Endothelial cell of umbilical vein (primary cell): ENCODE measurements around the gene BMPER. TPM values are rescaled to one million over a fixed set of nuclear protein-coding genes. Genes with fewer than 3 reads are reported as not detected.

Experiments used
- BruUV-seq: library from RNA; stranded (reverse); fragments of 400-500 nt; replicated peaks from 2 replicates; lab custom pipeline; 2021; lab: Mats Ljungman, UMichigan
- CTCF ChIA-PET: fragments of 300-600, 350-600 bp; sonication (Branson Sonifier 250); formaldehyde crosslinking; loops from one replicate; lab custom pipeline; 2021; ENCODE audit warnings: antibody characterized with exemption, inconsistent platforms; lab: Charles Lee
- POLR2A ChIA-PET: fragments of 300-600, 350-600 bp; sonication (Branson Sonifier 250); formaldehyde crosslinking; loops from one replicate; lab custom pipeline; 2021; ENCODE audit warnings: antibody characterized with exemption, inconsistent platforms; lab: Charles Lee
- DNase-seq: peaks from one replicate; pipeline ENCODE4 v3.0.0-alpha.2; 2011; ENCODE audit warnings: low read depth, low spot score
- FAIRE-seq: peaks from 2 replicates; lab custom pipeline; 2011; peaks lifted over from hg19 to GRCh38; lab: Jason Lieb, UNC
- H2AFZ ChIP-seq: 2 replicates; pipeline ENCODE4 v1.6.0; 2012; ENCODE audit warnings: low read depth, low read length, control low read depth, inconsistent platforms
- H3K27ac ChIP-seq: 2 replicates; pipeline ENCODE4 v1.5.1; 2011; ENCODE audit warnings: low read depth, mild to moderate bottlenecking, control low read depth, low read length, moderate library complexity; ENCODE audit not compliant: insufficient read depth
- H3K27me3 ChIP-seq, 2 experiments: 2 replicates each; pipeline versions ENCODE4 v1.6.0 to v1.6.1; 2011; ENCODE audit warnings: low read length in 2 of 2, mixed read lengths in 1 of 2; ENCODE audit not compliant: control insufficient read depth in 2 of 2, insufficient read depth in 2 of 2
- H3K36me3 ChIP-seq, 2 experiments: 2 replicates in 1 of 2; 3 replicates in 1 of 2; pipeline ENCODE4 v1.5.1; 2011; ENCODE audit warnings: low read length in 2 of 2, mild to moderate bottlenecking in 1 of 2, moderate library complexity in 1 of 2; ENCODE audit not compliant: control insufficient read depth in 2 of 2, insufficient read depth in 2 of 2; ENCODE audit errors: extremely low read depth in 1 of 2
- H3K4me1 ChIP-seq: 3 replicates; pipeline ENCODE4 v1.5.1; 2011; ENCODE audit warnings: mild to moderate bottlenecking, low read length; ENCODE audit not compliant: control insufficient read depth, insufficient read depth; ENCODE audit errors: extremely low read depth
- H3K4me2 ChIP-seq: 2 replicates; pipeline ENCODE4 v1.6.1; 2011; ENCODE audit warnings: low read length, control low read depth, mixed read lengths; ENCODE audit not compliant: insufficient read depth
- H3K4me3 ChIP-seq, 3 experiments: fragments of 200-600 bp in 1 of 3; sonication (generic), shearing (Covaris generic) in 1 of 3; replicated peaks in 1 of 3; 2 replicates each; pipeline ENCODE4 v1.5.1; 2011 to 2016; ENCODE audit warnings: control low read depth in 3 of 3, low read length in 3 of 3, mild to moderate bottlenecking in 2 of 3, inconsistent platforms in 1 of 3, low read depth in 1 of 3, moderate library complexity in 1 of 3; ENCODE audit not compliant: insufficient read depth in 1 of 3
- H3K79me2 ChIP-seq: 2 replicates; pipeline ENCODE4 v1.6.0; 2012; ENCODE audit warnings: low read length, inconsistent platforms; ENCODE audit not compliant: control insufficient read depth, insufficient read depth
- H3K9ac ChIP-seq: replicated peaks from 2 replicates; pipeline ENCODE3; 2011; ENCODE audit warnings: low read length, control low read depth; ENCODE audit not compliant: insufficient read depth; ENCODE audit errors: extremely low read depth
- H3K9me1 ChIP-seq: replicated peaks from 3 replicates; pipeline ENCODE4 v1.6.0; 2011; ENCODE audit warnings: mild to moderate bottlenecking, low read length; ENCODE audit not compliant: control insufficient read depth, insufficient read depth; ENCODE audit errors: extremely low read depth
- H3K9me3 ChIP-seq: replicated peaks from 2 replicates; pipeline ENCODE4 v1.5.1; 2012; ENCODE audit warnings: low read length, inconsistent platforms; ENCODE audit not compliant: control insufficient read depth, insufficient read depth
- H4K20me1 ChIP-seq: replicated peaks from 2 replicates; pipeline ENCODE3; 2011; ENCODE audit warnings: mild to moderate bottlenecking, low read length; ENCODE audit not compliant: control insufficient read depth, insufficient read depth; ENCODE audit errors: extremely low read depth
- EZH2 ChIP-seq: IDR thresholded peaks from 2 replicates; pipeline ENCODE4 v1.6.1; 2012; ENCODE audit warnings: borderline replicate concordance, low read depth, mild to moderate bottlenecking, moderate library complexity, low read length, inconsistent platforms; ENCODE audit not compliant: severe bottlenecking
- FOS ChIP-seq: IDR thresholded peaks from 2 replicates; pipeline ENCODE4 v1.6.1; 2011; ENCODE audit warnings: mild to moderate bottlenecking, low read length, moderate library complexity, borderline replicate concordance; ENCODE audit not compliant: insufficient read depth
- GATA2 ChIP-seq: IDR thresholded peaks from 2 replicates; pipeline ENCODE4 v1.7.0; 2011; ENCODE audit warnings: low read depth, mild to moderate bottlenecking, moderate library complexity, mixed read lengths, low read length; ENCODE audit not compliant: insufficient read length, insufficient read depth
- JUN ChIP-seq: IDR thresholded peaks from 2 replicates; pipeline ENCODE4 v1.6.1; 2011; ENCODE audit warnings: borderline replicate concordance, low read depth; ENCODE audit not compliant: insufficient read length, insufficient read depth
- MYC ChIP-seq: IDR thresholded peaks from one replicate; pipeline ENCODE4 v1.6.1; 2011; ENCODE audit warnings: mild to moderate bottlenecking, low read depth, low read length
- POLR2A ChIP-seq: IDR thresholded peaks from 2 replicates; pipeline ENCODE4 v1.6.1; 2012; ENCODE audit warnings: low read depth, mild to moderate bottlenecking, control low read depth, low read length
- POLR2AphosphoS5 ChIP-seq: IDR thresholded peaks from 2 replicates; pipeline ENCODE4 v1.6.1; 2012; ENCODE audit warnings: low read depth, mild to moderate bottlenecking, control low read depth, low read length, moderate library complexity; ENCODE audit not compliant: insufficient read depth
- dilution Hi-C: fragments of 300-500 bp; cut with MboI; formaldehyde crosslinking; loops from one replicate; pipeline ENCODE4 v1.15.0; 2019; ENCODE audit warnings: low sequenced_read_pairs; ENCODE audit not compliant: extremely low pct_ligation_motif_present
- intact Hi-C: fragments of 100-400 bp; cut with micrococcal nuclease; formaldehyde crosslinking; loops from one replicate; pipeline ENCODE4 v1.10.0; 2022
- polyA plus RNA-seq, 4 experiments: library from polyadenylated mRNA; depleted of rRNA in 3 of 4; stranded (reverse) in 3 of 4; unstranded in 1 of 4; fragments of >200 nt; gene quantifications; 2 replicates each; pipeline versions ENCODE4 v1.2.1 to v1.2.3, GENCODE V29; 2011 to 2012; ENCODE audit warnings: missing spikeins in 1 of 4
- total RNA-seq: library from RNA; stranded (reverse); gene quantifications from 2 replicates; pipeline ENCODE4 v1.2.3, GENCODE V29; 2021
- TF ChIP-seq, protein P1 (sequence below), 2 donors: IDR thresholded peaks; 1 replicate in 1 of 2; 2 replicates in 1 of 2; pipeline ENCODE4 v1.5.1; 2011; ENCODE audit warnings: low read length in 2 of 2, mild to moderate bottlenecking in 2 of 2, moderate library complexity in 2 of 2, control low read depth in 1 of 2, inconsistent platforms in 1 of 2, low read depth in 1 of 2; ENCODE audit not compliant: insufficient read depth in 1 of 2; ENCODE audit errors: extremely low read depth in 1 of 2
- TF ChIP-seq, protein P2 (sequence below): IDR thresholded peaks from 2 replicates; pipeline ENCODE4 v1.6.1; 2011; ENCODE audit not compliant: insufficient read depth, insufficient read length

Gene BMPER
- total and polyA plus RNA-seq, 2 donors (not counting 3 experiments of a cell fraction or from before 2014, with no cell fraction given), result 0.10 to 0.13 TPM

DNA sequence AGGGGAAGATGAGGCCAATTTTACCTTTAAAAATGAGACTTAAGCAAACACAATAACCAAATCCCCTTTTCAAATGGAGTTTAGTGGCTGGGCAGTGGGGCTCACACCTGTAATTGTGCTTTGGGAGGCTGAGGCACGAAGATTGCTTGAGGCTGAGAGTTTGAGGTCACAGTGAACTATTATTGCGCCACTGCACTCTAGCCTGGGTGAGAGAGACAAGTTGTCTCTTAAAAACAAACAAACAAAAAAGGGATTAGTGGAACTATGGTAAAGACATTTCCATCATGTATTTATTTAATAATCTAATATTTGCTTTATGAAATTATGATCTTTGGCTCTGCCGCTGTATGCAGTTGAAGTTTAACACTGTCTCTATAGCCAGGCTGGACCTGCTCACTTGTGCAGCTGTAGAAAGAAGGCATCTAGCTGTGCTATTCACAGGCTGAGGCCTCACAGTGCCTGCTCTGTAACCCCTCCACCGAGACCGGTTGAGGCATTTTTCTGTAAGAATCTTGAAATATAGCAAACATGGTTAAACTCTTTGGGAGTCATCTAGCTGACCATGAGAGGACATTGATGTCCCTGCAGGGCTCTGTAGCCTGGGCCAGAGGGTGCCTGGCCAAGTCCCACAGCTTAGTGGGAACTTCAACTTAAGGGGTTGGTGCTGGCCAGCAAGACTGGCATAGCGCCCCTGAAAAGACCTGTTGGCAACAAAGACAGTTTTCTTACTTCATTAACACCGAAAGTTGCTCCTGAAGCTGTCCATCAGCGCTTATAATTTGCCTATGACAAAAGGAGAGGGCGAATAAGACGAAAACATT, 131.8 kb downstream of the BMPER start:
- FAIRE-seq (no peak), DNase-seq (no peak)
- POLR2A ChIA-PET, result no interaction called here
- no TSS peak for BruUV-seq
- H2AFZ ChIP-seq, result no peak overlapping the region
- no peaks in the 10 kb centered on the region for H3K36me3 ChIP-seq
- H3K4me2 ChIP-seq, result no peak overlapping the region
- H3K4me3 ChIP-seq, result no peak overlapping the region
- H3K9me1 ChIP-seq, result no peaks in the 10 kb centered on the region
- H3K9me3 ChIP-seq, result no peaks in the 10 kb centered on the region
- H3K9ac ChIP-seq, result no peak overlapping the region
- no peaks in the 10 kb centered on the region for H4K20me1 ChIP-seq
- no peak overlapping the region for H3K27ac ChIP-seq
- no peaks in the 10 kb centered on the region for H3K27me3 ChIP-seq
- TF ChIP-seq POLR2A, result no peak
- no peak for TF ChIP-seq JUN
- TF ChIP-seq, protein P1, sequence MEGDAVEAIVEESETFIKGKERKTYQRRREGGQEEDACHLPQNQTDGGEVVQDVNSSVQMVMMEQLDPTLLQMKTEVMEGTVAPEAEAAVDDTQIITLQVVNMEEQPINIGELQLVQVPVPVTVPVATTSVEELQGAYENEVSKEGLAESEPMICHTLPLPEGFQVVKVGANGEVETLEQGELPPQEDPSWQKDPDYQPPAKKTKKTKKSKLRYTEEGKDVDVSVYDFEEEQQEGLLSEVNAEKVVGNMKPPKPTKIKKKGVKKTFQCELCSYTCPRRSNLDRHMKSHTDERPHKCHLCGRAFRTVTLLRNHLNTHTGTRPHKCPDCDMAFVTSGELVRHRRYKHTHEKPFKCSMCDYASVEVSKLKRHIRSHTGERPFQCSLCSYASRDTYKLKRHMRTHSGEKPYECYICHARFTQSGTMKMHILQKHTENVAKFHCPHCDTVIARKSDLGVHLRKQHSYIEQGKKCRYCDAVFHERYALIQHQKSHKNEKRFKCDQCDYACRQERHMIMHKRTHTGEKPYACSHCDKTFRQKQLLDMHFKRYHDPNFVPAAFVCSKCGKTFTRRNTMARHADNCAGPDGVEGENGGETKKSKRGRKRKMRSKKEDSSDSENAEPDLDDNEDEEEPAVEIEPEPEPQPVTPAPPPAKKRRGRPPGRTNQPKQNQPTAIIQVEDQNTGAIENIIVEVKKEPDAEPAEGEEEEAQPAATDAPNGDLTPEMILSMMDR (IDR thresholded peaks at IDR 0.05; ENCODE audit: extremely low read depth in 1 of 2, insufficient read depth in 1 of 2, low read depth in 1 of 2, low read length in 2 of 2), result no peak
- no peak for TF ChIP-seq FOS
- no peak for TF ChIP-seq POLR2AphosphoS5
- no peak for TF ChIP-seq EZH2
- TF ChIP-seq GATA2, result no peak
- TF ChIP-seq MYC, result no peak
- TF ChIP-seq, protein P2, sequence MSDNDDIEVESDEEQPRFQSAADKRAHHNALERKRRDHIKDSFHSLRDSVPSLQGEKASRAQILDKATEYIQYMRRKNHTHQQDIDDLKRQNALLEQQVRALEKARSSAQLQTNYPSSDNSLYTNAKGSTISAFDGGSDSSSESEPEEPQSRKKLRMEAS, result no peak
- CTCF ChIA-PET, result interaction anchor here (1.4 to 2.8 kb wide), 4 partner anchors 27 to 104 kb away, joined by 4 to 13 read pairs (median 5); no protein-coding TSS in a partner anchor
- H3K79me2 ChIP-seq, result no peaks in the 10 kb centered on the region
- H3K4me1 ChIP-seq, result peaks cover 18% of the 10 kb centered on the region
- dilution Hi-C loops (no loop called here), intact Hi-C loops (loop anchor here (1.0 to 10.0 kb wide), 3 partner anchors 25 to 238 kb away; no protein-coding TSS in a partner anchor)
